Tibial nerve (tissue), 4 donors: ENCODE results near the gene WDR77. TPM values are rescaled to one million over a fixed set of nuclear protein-coding genes. Genes with fewer than 3 reads are reported as not detected.

Experiments used
- DNase-seq, 2 donors: peaks; one replicate each; pipeline ENCODE4 v3.0.0-alpha.2; 2019; ENCODE audit warnings: low spot score in 2 of 2
- H3K27ac ChIP-seq, 4 donors: fragments of 200-600 bp; sonication (generic) in 3 of 4; one replicate each; pipeline ENCODE4 v1.5.1; 2017 to 2019; ENCODE audit warnings: mild to moderate bottlenecking in 1 of 4
- H3K27me3 ChIP-seq, 2 donors: fragments of 200-600 bp; sonication (generic) in 1 of 2; one replicate each; pipeline versions ENCODE4 v1.5.1 to v1.6.0; 2017 to 2019
- H3K36me3 ChIP-seq, 3 donors: fragments of 200-600 bp; sonication (generic); one replicate each; pipeline ENCODE4 v1.5.1; 2018 to 2019
- H3K4me1 ChIP-seq, 4 donors: fragments of 200-600 bp; sonication (generic) in 3 of 4; one replicate each; pipeline ENCODE4 v1.5.1; 2017 to 2019
- H3K4me3 ChIP-seq, 4 donors: fragments of 200-600 bp; sonication (generic) in 3 of 4; one replicate each; pipeline ENCODE4 v1.5.1; 2017 to 2019; ENCODE audit warnings: mild to moderate bottlenecking in 1 of 4, moderate library complexity in 1 of 4
- H3K9me3 ChIP-seq, 4 donors: fragments of 200-600 bp; sonication (generic) in 3 of 4; one replicate each; pipeline ENCODE4 v1.5.1; 2017 to 2019
- EP300 ChIP-seq, 2 donors: sonication (generic); formaldehyde crosslinking; IDR thresholded peaks; one replicate each; pipeline ENCODE4 v1.6.1; 2017; ENCODE audit warnings: antibody characterized with exemption in 2 of 2, mild to moderate bottlenecking in 1 of 2
- POLR2A ChIP-seq, 2 donors: fragments of 450-650 bp; IDR thresholded peaks; one replicate each; pipeline ENCODE4 v1.6.1; 2017; ENCODE audit warnings: antibody characterized with exemption in 2 of 2, mild to moderate bottlenecking in 2 of 2, moderate library complexity in 2 of 2
- WGBS, 2 donors: methylation state at CpG; one replicate each; pipeline ENCODE4 v1.1.5; 2018; 5-methylcytosine and 5-hydroxymethylcytosine counted together
- total RNA-seq, 4 donors: library from RNA; depleted of rRNA; stranded (reverse); fragments of >200 nt; gene quantifications; one replicate each; pipeline ENCODE4 v1.1.0, GENCODE V29; 2016
- TF ChIP-seq, protein P1 (sequence below), 5 experiments: fragments of 200-600 bp in 3 of 5; fragments of 450-650 bp in 2 of 5; sonication (generic) in 3 of 5; IDR thresholded peaks; one replicate each; pipeline ENCODE4 v1.5.1; 2016 to 2019; ENCODE audit warnings: antibody characterized with exemption in 5 of 5, mild to moderate bottlenecking in 3 of 5, moderate library complexity in 2 of 5

Gene WDR77
- total RNA-seq, 4 donors from 2014 or later = 20.8 to 38.1 (median 30.4) TPM

DNA sequence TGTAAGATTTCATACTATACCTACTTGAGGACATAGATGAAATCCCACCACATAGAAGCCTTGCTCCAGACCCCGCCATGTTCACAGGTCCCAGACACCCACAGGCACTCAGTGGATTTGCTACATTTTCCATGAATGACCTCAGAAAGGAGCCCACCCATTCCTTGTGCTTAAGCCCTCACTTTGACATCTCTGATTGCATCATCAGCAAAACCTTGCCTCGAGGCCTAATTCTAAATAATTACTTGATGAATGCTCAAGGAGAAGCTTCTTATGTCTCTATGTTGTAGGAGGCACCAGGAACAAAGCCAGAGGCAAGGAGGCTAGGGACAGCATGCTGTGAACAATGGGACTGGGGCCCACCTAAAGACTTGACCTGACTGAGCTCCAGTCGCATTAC, 33.6 kb downstream of the WDR77 start:
- Histone ChIP-seq H3K36me3 (peaks cover 0 to 31% (median 0%) of the 10 kb centered on the region in 3 donors), H3K27me3 (no peaks in the 10 kb centered on the region), H3K27ac (no peak overlapping the region), H3K9me3 (no peaks in the 10 kb centered on the region), H3K4me3 (no peak overlapping the region), H3K4me1 (no peaks in the 10 kb centered on the region)
- TF ChIP-seq, protein P1, sequence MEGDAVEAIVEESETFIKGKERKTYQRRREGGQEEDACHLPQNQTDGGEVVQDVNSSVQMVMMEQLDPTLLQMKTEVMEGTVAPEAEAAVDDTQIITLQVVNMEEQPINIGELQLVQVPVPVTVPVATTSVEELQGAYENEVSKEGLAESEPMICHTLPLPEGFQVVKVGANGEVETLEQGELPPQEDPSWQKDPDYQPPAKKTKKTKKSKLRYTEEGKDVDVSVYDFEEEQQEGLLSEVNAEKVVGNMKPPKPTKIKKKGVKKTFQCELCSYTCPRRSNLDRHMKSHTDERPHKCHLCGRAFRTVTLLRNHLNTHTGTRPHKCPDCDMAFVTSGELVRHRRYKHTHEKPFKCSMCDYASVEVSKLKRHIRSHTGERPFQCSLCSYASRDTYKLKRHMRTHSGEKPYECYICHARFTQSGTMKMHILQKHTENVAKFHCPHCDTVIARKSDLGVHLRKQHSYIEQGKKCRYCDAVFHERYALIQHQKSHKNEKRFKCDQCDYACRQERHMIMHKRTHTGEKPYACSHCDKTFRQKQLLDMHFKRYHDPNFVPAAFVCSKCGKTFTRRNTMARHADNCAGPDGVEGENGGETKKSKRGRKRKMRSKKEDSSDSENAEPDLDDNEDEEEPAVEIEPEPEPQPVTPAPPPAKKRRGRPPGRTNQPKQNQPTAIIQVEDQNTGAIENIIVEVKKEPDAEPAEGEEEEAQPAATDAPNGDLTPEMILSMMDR (IDR thresholded peaks at IDR 0.05) = no peak
- TF ChIP-seq EP300 (IDR thresholded peaks at IDR 0.05) = no peak
- no peak for TF ChIP-seq POLR2A (IDR thresholded peaks at IDR 0.05)
- 82 to 85% methylated on average over 3 of the region's 3 CpGs for WGBS, 2 donors
- DNase-seq = no peak

DNA sequence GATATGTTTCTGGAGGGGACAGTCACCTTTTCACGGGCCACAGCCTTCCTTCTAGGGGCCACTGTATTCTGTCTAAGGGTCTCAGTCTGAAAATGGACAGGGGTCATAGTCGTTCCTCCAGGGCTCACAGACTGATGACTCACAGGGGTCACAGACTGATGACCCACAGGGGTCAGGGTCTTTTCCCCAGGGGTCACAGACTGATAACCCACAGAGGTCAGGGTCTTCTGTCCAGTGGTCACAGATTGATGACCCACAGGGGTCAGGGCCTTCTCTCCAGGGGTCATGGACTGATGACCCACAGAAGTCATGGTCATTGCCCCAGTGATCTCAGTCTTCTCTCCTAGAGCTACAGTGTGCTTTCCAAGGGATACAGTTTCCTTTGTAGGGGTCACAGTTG, 34.3 kb downstream of the WDR77 start:
- Histone ChIP-seq H3K4me3 (no peak overlapping the region), H3K27ac (no peak overlapping the region), H3K27me3 (no peaks in the 10 kb centered on the region), H3K9me3 (no peaks in the 10 kb centered on the region), H3K4me1 (no peaks in the 10 kb centered on the region), H3K36me3 (peaks cover 0 to 27% (median 0%) of the 10 kb centered on the region in 3 donors)
- TF ChIP-seq, protein P1 (IDR thresholded peaks at IDR 0.05) = no peak
- TF ChIP-seq EP300 (IDR thresholded peaks at IDR 0.05) = no peak
- no peak for TF ChIP-seq POLR2A (IDR thresholded peaks at IDR 0.05)
- 44 to 68% methylated on average over 2 of the region's 2 CpGs for WGBS, 2 donors
- no peak for DNase-seq

DNA sequence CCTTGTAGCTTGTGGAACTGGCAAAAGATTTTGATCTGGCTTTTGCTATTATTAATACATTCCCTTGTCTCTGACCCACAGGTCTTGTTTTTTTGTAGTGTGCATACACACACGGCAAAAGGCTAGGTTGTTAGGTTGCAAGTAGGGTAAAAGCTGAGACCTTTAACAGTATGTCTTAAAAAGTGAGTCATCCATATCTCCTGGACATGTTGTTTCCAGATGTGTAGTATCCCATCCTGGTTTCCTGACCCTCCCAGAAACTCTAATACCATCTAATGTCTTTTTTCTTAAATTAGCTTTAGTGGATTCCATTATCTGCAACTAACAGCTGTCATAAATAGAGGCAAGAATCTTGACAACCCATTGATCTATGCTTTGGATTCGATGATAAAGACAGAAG, 36.2 kb downstream of the WDR77 start:
- no peaks in the 10 kb centered on the region for H3K9me3 ChIP-seq
- 82 to 87% methylated on average over 2 of the region's 2 CpGs for WGBS, 2 donors
- no peak for DNase-seq
- no peaks in the 10 kb centered on the region for H3K4me1 ChIP-seq
- no peak overlapping the region for H3K4me3 ChIP-seq
- no peak overlapping the region for H3K27ac ChIP-seq
- H3K36me3 ChIP-seq = peaks cover 0 to 27% (median 0%) of the 10 kb centered on the region in 3 donors
- H3K27me3 ChIP-seq = no peaks in the 10 kb centered on the region
- TF ChIP-seq EP300 (IDR thresholded peaks at IDR 0.05) (no peak), POLR2A (IDR thresholded peaks at IDR 0.05) (no peak)
- TF ChIP-seq, protein P1 (IDR thresholded peaks at IDR 0.05) = no peak

DNA sequence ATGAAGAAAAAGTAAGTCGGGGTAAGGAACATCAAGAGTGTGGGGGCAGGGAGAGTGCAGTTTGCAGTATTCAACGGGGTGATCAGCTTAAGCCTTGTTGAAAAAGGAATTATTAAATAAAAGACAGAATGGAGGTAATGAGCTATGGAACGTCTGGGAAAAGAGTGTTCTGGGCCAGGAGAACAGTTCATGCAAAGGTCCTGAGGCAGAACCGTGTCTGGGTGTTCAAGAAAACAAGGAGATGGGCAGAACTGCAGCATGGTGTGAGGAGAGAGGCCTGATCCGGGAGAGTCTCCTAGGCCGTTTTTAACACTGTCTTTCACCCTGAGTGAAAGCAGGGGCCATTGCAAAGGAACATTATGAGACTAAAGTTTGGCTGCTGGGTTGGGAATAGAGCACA, 41.8 kb downstream of the WDR77 start:
- H3K27me3 ChIP-seq = no peaks in the 10 kb centered on the region
- no peaks in the 10 kb centered on the region for H3K36me3 ChIP-seq
- H3K4me1 ChIP-seq = no peaks in the 10 kb centered on the region
- no peak for DNase-seq
- no peak overlapping the region for H3K27ac ChIP-seq
- H3K9me3 ChIP-seq = no peaks in the 10 kb centered on the region
- no peak overlapping the region for H3K4me3 ChIP-seq
- 71 to 80% methylated on average over 6 of the region's 6 CpGs for WGBS, 2 donors
- TF ChIP-seq POLR2A (IDR thresholded peaks at IDR 0.05) (no peak), EP300 (IDR thresholded peaks at IDR 0.05) (no peak)
- TF ChIP-seq, protein P1 (IDR thresholded peaks at IDR 0.05) = no peak

DNA sequence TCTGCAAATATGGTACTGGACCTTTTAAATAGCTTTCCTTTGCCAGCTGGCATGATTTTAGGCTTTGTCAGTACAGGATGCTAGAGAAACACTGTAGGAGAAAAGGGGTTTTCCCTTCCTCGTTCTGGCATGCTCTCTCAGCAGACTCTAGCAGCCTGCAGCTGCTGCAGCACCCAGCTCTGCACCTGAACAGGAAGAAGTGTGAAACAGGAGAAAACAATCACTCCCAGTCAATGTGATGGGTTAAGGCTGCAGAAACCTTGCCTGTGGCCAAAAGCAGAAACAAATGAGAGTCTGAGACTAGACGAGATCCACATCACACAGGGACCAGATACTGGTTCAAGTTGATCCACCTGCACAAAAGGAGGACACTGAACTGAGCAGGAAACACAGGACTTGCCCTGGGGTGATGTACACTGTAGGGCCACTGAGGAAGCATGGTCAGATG, 42.7 kb downstream of the WDR77 start:
- WGBS, 2 donors = 0 to 3% methylated on average over 2 of the region's 2 CpGs
- Histone ChIP-seq H3K27ac (no peak overlapping the region), H3K4me1 (no peaks in the 10 kb centered on the region), H3K27me3 (no peaks in the 10 kb centered on the region), H3K4me3 (no peak overlapping the region), H3K9me3 (no peaks in the 10 kb centered on the region), H3K36me3 (no peaks in the 10 kb centered on the region)
- DNase-seq = no peak
- TF ChIP-seq, protein P1 (IDR thresholded peaks at IDR 0.05) = no peak
- no peak for TF ChIP-seq EP300 (IDR thresholded peaks at IDR 0.05)
- no peak for TF ChIP-seq POLR2A (IDR thresholded peaks at IDR 0.05)
